Activated naive CD8-positive, alpha-beta T cell treated with anti-CD3 and anti-CD28 coated beads, Interleukin-2, amount 50 U/mL, for 24 hours (primary cell): ENCODE measurements around the gene TAF9.

Experiments used
- ATAC-seq: fragments of 150-1000 bp; cut with Tn5 transposase; one replicate; pipeline ENCODE4 v1.10.0; 2021
- DNase-seq: peaks from one replicate; pipeline ENCODE4 v3.0.0; 2021
- H3K27ac Mint-ChIP-seq: one replicate; pipeline ENCODE4 v1.8.0; 2021; ENCODE audit warnings: mild to moderate bottlenecking, mixed read lengths
- H3K27me3 Mint-ChIP-seq: one replicate; pipeline ENCODE4 v1.8.0; 2021; ENCODE audit warnings: mixed read lengths
- H3K36me3 Mint-ChIP-seq: one replicate; pipeline ENCODE4 v1.8.0; 2021; ENCODE audit warnings: low read depth, mixed read lengths
- H3K4me1 Mint-ChIP-seq: one replicate; pipeline ENCODE4 v1.8.0; 2021; ENCODE audit warnings: mixed read lengths
- H3K4me3 Mint-ChIP-seq: one replicate; pipeline ENCODE4 v1.8.0; 2021; ENCODE audit warnings: mild to moderate bottlenecking, moderate library complexity, mixed read lengths
- H3K9me3 Mint-ChIP-seq: one replicate; pipeline ENCODE4 v1.8.0; 2021; ENCODE audit warnings: mixed read lengths

The TAF9 gene

GRCh38 chr5:69315972-69316371 lies 53.3 kb downstream of the TAF9 start:
- no peak overlapping the region for H3K27ac Mint-ChIP-seq
- H3K4me1 Mint-ChIP-seq: no peaks in the 10 kb centered on the region
- ATAC-seq: no peak
- no peak overlapping the region for H3K4me3 Mint-ChIP-seq
- H3K9me3 Mint-ChIP-seq: no peaks in the 10 kb centered on the region
- H3K36me3 Mint-ChIP-seq: peaks cover 25% of the 10 kb centered on the region
- DNase-seq: no peak
- no peaks in the 10 kb centered on the region for H3K27me3 Mint-ChIP-seq
